ENCODE data around the gene MAGI1.

The MAGI1 gene

GRCh38 chr3:66018057-66019033 lies 20.4 kb downstream of the MAGI1 start:
- Histone ChIP-seq H3K9ac (ENCODE audit: low read length) (no peak overlapping the region), H2AFZ (ENCODE audit: low read depth, low read length, severe bottlenecking) (no peak overlapping the region), H3K79me2 (ENCODE audit: insufficient read depth, low read length) (no peaks in the 10 kb centered on the region), H3F3A (ENCODE audit: insufficient read depth) (no peaks in the 10 kb centered on the region), H3K9me2 (replicated peaks; ENCODE audit: insufficient read depth, low read length) (no peaks in the 10 kb centered on the region), H4K20me1 (ENCODE audit: low read depth, low read length) (no peaks in the 10 kb centered on the region), H3K27me3 (ENCODE audit: low read length) (no peaks in the 10 kb centered on the region), H3K27ac (ENCODE audit: low read depth, low read length) (no peak overlapping the region), H3K36me3 (ENCODE audit: low read length) (no peaks in the 10 kb centered on the region), H3K4me2 (ENCODE audit: low read depth, low read length, poor library complexity, severe bottlenecking) (no peak overlapping the region), H3K4me3 (ENCODE audit: insufficient read depth, low read length, poor library complexity, severe bottlenecking) (no peak overlapping the region), H3K9me3 (ENCODE audit: insufficient read depth, low read length) (no peaks in the 10 kb centered on the region)
- TF ChIP-seq CTCF (IDR thresholded peaks at IDR 0.05; ENCODE audit: insufficient read depth, low read length, poor library complexity, severe bottlenecking): no peak
- no peak for TF ChIP-seq EZH2phosphoT487 (conservative IDR thresholded peaks at IDR 0.05; ENCODE audit: low read length)

- Histone ChIP-seq H3K36me3 (ENCODE audit: low read length) (no peaks in the 10 kb centered on the region), H3K9ac (ENCODE audit: low read length) (no peak overlapping the region), H2AFZ (ENCODE audit: low read depth, low read length, severe bottlenecking) (no peak overlapping the region), H3K27ac (ENCODE audit: low read depth, low read length) (no peak overlapping the region), H3K4me3 (ENCODE audit: insufficient read depth, low read length, poor library complexity, severe bottlenecking) (no peak overlapping the region), H3K27me3 (ENCODE audit: low read length) (no peaks in the 10 kb centered on the region), H3F3A (ENCODE audit: insufficient read depth) (no peaks in the 10 kb centered on the region), H3K79me2 (ENCODE audit: insufficient read depth, low read length) (no peaks in the 10 kb centered on the region), H3K9me3 (ENCODE audit: insufficient read depth, low read length) (no peaks in the 10 kb centered on the region), H4K20me1 (ENCODE audit: low read depth, low read length) (no peaks in the 10 kb centered on the region), H3K9me2 (replicated peaks; ENCODE audit: insufficient read depth, low read length) (no peaks in the 10 kb centered on the region), H3K4me2 (ENCODE audit: low read depth, low read length, poor library complexity, severe bottlenecking) (no peak overlapping the region)
- TF ChIP-seq EZH2phosphoT487 (conservative IDR thresholded peaks at IDR 0.05; ENCODE audit: low read length) (no peak), CTCF (IDR thresholded peaks at IDR 0.05; ENCODE audit: insufficient read depth, low read length, poor library complexity, severe bottlenecking) (no peak)
Measured at GRCh38 chr3:66017591-66017990, 21.1 kb downstream of the MAGI1 start.

- no peaks in the 10 kb centered on the region for H3K79me2 ChIP-seq (ENCODE audit: insufficient read depth, low read length)
- H3K27me3 ChIP-seq (ENCODE audit: low read length): no peaks in the 10 kb centered on the region
- no peak overlapping the region for H3K4me3 ChIP-seq (ENCODE audit: insufficient read depth, low read length, poor library complexity, severe bottlenecking)
- H3K9me2 ChIP-seq (replicated peaks; ENCODE audit: insufficient read depth, low read length): no peaks in the 10 kb centered on the region
- H3K9me3 ChIP-seq (ENCODE audit: insufficient read depth, low read length): no peaks in the 10 kb centered on the region
- no peaks in the 10 kb centered on the region for H3K36me3 ChIP-seq (ENCODE audit: low read length)
- H3F3A ChIP-seq (ENCODE audit: insufficient read depth): no peaks in the 10 kb centered on the region
- no peak overlapping the region for H3K27ac ChIP-seq (ENCODE audit: low read depth, low read length)
- no peaks in the 10 kb centered on the region for H4K20me1 ChIP-seq (ENCODE audit: low read depth, low read length)
- TF ChIP-seq EZH2phosphoT487 (conservative IDR thresholded peaks at IDR 0.05; ENCODE audit: low read length) (no peak), CTCF (IDR thresholded peaks at IDR 0.05; ENCODE audit: insufficient read depth, low read length, poor library complexity, severe bottlenecking) (no peak)
- H3K4me2 ChIP-seq (ENCODE audit: low read depth, low read length, poor library complexity, severe bottlenecking): no peak overlapping the region
- no peak overlapping the region for H2AFZ ChIP-seq (ENCODE audit: low read depth, low read length, severe bottlenecking)
- H3K9ac ChIP-seq (ENCODE audit: low read length): no peak overlapping the region
Measured at GRCh38 chr3:66017084-66017483, 21.6 kb downstream of the MAGI1 start.
